Measurements from ENCODE around the gene MRPL18.
"Not testable (repeated sequence)": the region's sequence is repeated elsewhere in the genome, so short reads cannot be mapped to it uniquely, and the experiment has no call there.

The MRPL18 gene

DNA sequence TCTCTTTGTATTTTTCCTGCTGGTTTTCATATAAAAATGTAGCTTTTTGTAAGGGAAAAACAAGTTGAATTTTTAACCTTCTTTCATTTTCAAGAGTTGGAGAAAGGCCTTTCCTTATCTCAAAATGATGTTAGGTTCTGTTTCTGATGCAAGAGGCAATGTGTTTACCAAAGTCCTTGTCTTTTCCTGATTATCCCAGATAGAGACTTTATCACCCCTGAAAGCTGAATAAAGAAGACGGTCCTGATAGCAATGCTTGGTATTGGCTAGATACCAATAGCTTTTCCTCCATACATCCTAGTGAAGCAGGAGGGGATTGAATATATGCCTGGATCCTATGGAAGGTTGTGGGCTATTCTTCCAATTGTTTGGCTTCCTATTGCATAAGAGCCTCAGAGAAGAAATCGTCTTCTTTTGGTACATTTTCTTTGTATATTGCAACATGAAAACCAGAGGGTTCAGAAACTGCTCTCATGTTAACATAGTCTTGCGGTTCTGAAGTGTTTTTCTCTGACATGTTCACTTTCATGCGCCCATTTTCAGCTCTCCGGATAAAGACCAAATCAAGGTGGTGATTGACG is 15.3 kb downstream of the MRPL18 start:
- Histone ChIP-seq H3K4me3 (ENCODE audit: low read depth in 1 of 2, low read length in 2 of 2) (no peak overlapping the region), H3K27ac (ENCODE audit: low read depth, low read length) (no peak overlapping the region), H3K9me3 (ENCODE audit: low read length) (no peaks in the 10 kb centered on the region)

DNA sequence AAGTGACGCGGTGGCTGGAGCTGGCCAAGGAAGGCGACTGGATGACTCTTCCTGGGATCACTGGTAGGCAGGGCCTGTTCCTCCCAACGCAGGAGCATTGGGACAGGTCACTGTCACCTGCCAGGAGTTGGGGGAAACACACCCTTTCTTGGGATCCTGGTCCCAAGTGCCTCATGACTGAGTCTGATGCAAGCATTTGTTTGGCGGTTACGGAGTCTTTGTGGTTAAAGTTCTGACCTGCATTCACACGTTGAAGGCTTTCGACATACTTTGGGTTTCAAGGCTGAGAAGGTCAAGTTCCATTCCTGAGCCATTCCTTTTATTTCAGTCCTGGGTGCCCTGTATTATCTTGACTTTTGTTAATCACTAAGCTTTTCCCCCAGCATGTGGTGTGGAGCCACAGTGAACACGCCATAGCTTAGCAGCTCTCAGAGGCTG is 15.8 kb downstream of the MRPL18 start:
- Histone ChIP-seq H3K9ac (ENCODE audit: low read length) (no peak overlapping the region), H3K4me3 (ENCODE audit: low read depth in 1 of 2, low read length in 2 of 2) (no peak overlapping the region), H3K9me3 (ENCODE audit: low read length) (no peaks in the 10 kb centered on the region), H3K27ac (ENCODE audit: low read depth, low read length) (no peak overlapping the region), H3K36me3 (ENCODE audit: insufficient read depth, low read length) (no peaks in the 10 kb centered on the region), H3K4me1 (ENCODE audit: insufficient read depth, low read length) (no peaks in the 10 kb centered on the region), H3K27me3 (ENCODE audit: control insufficient read depth in 1 of 2, insufficient read depth in 2 of 2, low read length in 2 of 2) (no peaks in the 10 kb centered on the region)

More for the DNA sequence above, 15.3 kb downstream of the MRPL18 start:
- no peaks in the 10 kb centered on the region for H3K36me3 ChIP-seq (ENCODE audit: insufficient read depth, low read length)
- H3K9ac ChIP-seq (ENCODE audit: low read length), result no peak overlapping the region
- H3K27me3 ChIP-seq (ENCODE audit: control insufficient read depth in 1 of 2, insufficient read depth in 2 of 2, low read length in 2 of 2), result no peaks in the 10 kb centered on the region
- H3K4me1 ChIP-seq (ENCODE audit: insufficient read depth, low read length), result no peaks in the 10 kb centered on the region

DNA sequence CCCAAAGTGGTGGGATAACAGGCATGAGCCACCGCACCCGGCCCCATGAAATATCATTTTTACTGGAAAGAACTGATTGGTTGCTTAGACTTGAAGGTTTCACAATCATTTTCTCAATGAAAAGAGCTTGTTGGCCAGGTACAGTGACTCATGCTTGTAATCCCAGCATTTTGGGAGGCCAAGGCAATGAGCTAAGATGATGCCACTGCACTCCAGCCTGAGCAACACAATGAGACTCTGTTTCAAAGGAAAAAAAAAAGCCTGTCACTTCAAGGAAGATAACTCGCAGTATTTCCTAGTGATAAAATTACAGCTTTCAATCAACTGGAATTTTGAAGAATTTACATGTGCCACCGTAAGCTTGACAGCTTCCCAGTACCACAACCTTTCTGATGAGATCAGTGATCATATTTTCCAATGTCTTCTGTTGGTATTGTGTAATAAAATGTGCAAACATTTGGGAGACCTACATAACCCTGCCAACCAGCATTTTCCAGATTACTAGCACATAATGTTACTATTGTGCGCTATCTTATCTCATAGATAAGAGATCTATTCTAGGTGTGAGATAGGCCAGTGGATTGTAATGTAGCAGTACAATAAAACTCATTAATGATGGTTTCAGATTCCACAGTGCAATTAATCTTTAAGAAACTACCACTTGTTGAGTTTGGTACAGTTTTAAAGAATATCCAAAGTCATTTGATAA is 17.0 kb downstream of the MRPL18 start:
- Histone ChIP-seq H3K27me3 (ENCODE audit: control insufficient read depth in 1 of 2, insufficient read depth in 2 of 2, low read length in 2 of 2) (no peaks in the 10 kb centered on the region), H3K9ac (ENCODE audit: low read length) (no peak overlapping the region), H3K9me3 (ENCODE audit: low read length) (no peaks in the 10 kb centered on the region), H3K27ac (ENCODE audit: low read depth, low read length) (no peak overlapping the region), H3K4me3 (ENCODE audit: low read depth in 1 of 2, low read length in 2 of 2) (no peak overlapping the region), H3K36me3 (ENCODE audit: insufficient read depth, low read length) (no peaks in the 10 kb centered on the region), H3K4me1 (ENCODE audit: insufficient read depth, low read length) (no peaks in the 10 kb centered on the region)

DNA sequence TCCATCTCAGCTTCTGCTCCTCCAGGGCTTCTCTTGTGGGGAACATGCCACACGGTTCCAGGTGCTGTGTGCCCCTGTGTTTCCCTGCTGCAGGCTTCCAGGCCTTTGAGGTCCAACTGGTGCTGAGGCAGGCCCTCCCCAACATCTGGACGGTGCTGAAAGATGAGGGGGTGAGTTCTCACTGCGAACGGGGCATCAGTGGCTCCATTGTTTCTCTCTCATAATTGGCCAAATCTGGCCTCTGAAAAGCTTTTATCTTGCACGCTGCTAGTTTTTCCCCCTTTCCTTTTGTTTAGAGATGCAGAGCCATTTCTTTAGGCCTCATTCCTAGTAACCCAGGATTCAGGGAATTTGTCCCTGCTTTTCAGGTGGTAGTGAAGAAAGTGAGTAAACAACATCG is 18.4 kb downstream of the MRPL18 start:
- H3K9me3 ChIP-seq (ENCODE audit: low read length), result no peaks in the 10 kb centered on the region
- H3K27me3 ChIP-seq (ENCODE audit: control insufficient read depth in 1 of 2, insufficient read depth in 2 of 2, low read length in 2 of 2), result no peaks in the 10 kb centered on the region
- H3K36me3 ChIP-seq (ENCODE audit: insufficient read depth, low read length), result no peaks in the 10 kb centered on the region
- H3K4me3 ChIP-seq (ENCODE audit: low read depth in 1 of 2, low read length in 2 of 2), result no peak overlapping the region
- no peaks in the 10 kb centered on the region for H3K4me1 ChIP-seq (ENCODE audit: insufficient read depth, low read length)
- H3K9ac ChIP-seq (ENCODE audit: low read length), result no peak overlapping the region
- no peak overlapping the region for H3K27ac ChIP-seq (ENCODE audit: low read depth, low read length)

DNA sequence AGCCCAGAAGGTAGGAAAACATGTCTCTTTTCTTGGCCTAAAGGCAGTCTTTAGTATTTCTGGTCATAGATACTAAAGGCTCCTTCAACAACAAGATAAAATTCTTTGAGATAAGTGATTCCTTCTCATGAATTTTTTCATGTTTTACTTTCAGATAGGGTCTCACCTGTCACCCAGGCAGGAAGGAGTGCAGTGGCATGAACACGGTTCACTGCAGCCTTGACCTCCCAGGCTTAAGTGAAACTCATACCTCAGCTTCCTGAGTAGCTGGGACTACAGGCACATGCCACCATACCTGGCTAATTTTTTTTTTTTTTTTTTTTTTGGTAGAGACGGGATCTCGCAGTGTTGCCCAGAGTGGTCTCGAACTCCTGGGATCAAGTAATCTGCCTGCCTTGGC is 18.9 kb downstream of the MRPL18 start:
- Histone ChIP-seq H3K4me1 (ENCODE audit: insufficient read depth, low read length) (no peaks in the 10 kb centered on the region), H3K27ac (ENCODE audit: low read depth, low read length) (no peak overlapping the region), H3K36me3 (ENCODE audit: insufficient read depth, low read length) (no peaks in the 10 kb centered on the region), H3K4me3 (ENCODE audit: low read depth in 1 of 2, low read length in 2 of 2) (no peak overlapping the region), H3K9ac (ENCODE audit: low read length) (no peak overlapping the region), H3K9me3 (ENCODE audit: low read length) (no peaks in the 10 kb centered on the region), H3K27me3 (ENCODE audit: control insufficient read depth in 1 of 2, insufficient read depth in 2 of 2, low read length in 2 of 2) (no peaks in the 10 kb centered on the region)

DNA sequence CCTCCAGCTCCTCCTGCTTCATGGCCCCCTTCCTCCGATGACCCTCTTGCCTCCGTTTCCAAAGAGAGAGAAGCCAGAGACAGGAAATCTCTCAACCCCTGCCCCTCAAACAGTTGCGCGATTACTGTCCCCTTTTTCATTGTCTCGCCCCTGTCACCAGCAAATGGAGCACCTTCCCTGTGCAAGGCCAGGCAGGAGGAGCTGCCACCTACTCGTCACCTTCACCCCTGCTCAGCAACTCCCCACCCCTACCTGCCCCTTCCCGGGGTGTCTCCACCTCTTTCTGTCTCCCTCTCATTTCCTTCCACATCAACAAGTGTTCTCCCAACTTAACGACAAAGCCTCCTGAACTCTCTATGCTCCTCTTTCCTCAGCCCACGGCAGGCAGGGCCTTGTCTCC is 23.5 kb downstream of the MRPL18 start:
- no peak overlapping the region for H3K4me3 ChIP-seq (ENCODE audit: low read depth in 1 of 2, low read length in 2 of 2)
- no peaks in the 10 kb centered on the region for H3K9me3 ChIP-seq (ENCODE audit: low read length)
- H3K36me3 ChIP-seq (ENCODE audit: insufficient read depth, low read length), result no peaks in the 10 kb centered on the region
- no peak overlapping the region for H3K9ac ChIP-seq (ENCODE audit: low read length)
- H3K4me1 ChIP-seq (ENCODE audit: insufficient read depth, low read length), result no peaks in the 10 kb centered on the region
- H3K27me3 ChIP-seq (ENCODE audit: control insufficient read depth in 1 of 2, insufficient read depth in 2 of 2, low read length in 2 of 2), result no peaks in the 10 kb centered on the region
- no peak overlapping the region for H3K27ac ChIP-seq (ENCODE audit: low read depth, low read length)

DNA sequence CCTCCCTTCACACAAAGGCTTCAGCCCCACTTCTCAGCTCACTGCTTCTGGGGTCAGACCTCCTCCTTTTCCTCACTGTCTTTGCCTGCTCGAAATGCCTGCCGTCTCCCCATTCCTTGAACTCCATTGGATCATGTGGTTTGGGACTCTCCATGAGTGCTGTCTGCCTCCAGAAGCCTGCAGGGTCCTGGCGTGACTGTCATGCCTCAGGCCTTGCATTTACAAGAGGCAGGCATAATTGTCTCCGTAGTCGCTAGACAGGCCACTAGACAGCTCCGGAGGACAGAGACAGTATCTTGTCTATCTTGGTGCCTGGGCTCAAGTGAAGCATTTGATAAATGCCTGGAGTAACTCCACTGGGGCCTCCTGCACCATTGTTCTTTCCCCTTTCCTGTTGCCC is 25.1 kb downstream of the MRPL18 start:
- Histone ChIP-seq H3K27ac (ENCODE audit: low read depth, low read length) (no peak overlapping the region), H3K9me3 (ENCODE audit: low read length) (no peaks in the 10 kb centered on the region), H3K27me3 (ENCODE audit: control insufficient read depth in 1 of 2, insufficient read depth in 2 of 2, low read length in 2 of 2) (no peaks in the 10 kb centered on the region), H3K36me3 (ENCODE audit: insufficient read depth, low read length) (no peaks in the 10 kb centered on the region), H3K4me1 (ENCODE audit: insufficient read depth, low read length) (no peaks in the 10 kb centered on the region), H3K9ac (ENCODE audit: low read length) (no peak overlapping the region), H3K4me3 (ENCODE audit: low read depth in 1 of 2, low read length in 2 of 2) (no peak overlapping the region)

DNA sequence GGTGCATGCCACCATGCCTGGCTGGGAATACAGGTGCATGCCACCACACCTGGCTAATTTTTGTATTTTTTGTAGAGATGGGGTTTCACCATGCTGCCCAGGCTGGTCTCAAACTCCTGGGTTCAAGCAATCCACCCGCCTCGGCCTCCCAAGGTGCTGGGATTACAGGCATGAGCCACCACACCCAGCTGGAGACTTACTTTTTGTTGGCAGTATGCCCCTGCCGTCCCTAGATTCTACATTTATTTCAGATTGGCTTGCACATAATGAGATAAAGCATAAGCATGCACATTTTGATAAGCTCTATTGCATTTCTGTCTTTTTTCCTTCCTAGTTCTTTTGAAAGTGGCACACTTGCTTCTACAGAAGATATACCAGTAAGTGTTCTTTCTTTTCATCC is 26.5 kb downstream of the MRPL18 start:
- H3K9me3 ChIP-seq (ENCODE audit: low read length); H3K4me1 ChIP-seq (ENCODE audit: insufficient read depth, low read length); H3K27ac ChIP-seq (ENCODE audit: low read depth, low read length); H3K9ac ChIP-seq (ENCODE audit: low read length); H3K27me3 ChIP-seq (ENCODE audit: control insufficient read depth in 1 of 2, insufficient read depth in 2 of 2, low read length in 2 of 2); H3K36me3 ChIP-seq (ENCODE audit: insufficient read depth, low read length); H3K4me3 ChIP-seq (ENCODE audit: low read depth in 1 of 2, low read length in 2 of 2): not testable (repeated sequence)

DNA sequence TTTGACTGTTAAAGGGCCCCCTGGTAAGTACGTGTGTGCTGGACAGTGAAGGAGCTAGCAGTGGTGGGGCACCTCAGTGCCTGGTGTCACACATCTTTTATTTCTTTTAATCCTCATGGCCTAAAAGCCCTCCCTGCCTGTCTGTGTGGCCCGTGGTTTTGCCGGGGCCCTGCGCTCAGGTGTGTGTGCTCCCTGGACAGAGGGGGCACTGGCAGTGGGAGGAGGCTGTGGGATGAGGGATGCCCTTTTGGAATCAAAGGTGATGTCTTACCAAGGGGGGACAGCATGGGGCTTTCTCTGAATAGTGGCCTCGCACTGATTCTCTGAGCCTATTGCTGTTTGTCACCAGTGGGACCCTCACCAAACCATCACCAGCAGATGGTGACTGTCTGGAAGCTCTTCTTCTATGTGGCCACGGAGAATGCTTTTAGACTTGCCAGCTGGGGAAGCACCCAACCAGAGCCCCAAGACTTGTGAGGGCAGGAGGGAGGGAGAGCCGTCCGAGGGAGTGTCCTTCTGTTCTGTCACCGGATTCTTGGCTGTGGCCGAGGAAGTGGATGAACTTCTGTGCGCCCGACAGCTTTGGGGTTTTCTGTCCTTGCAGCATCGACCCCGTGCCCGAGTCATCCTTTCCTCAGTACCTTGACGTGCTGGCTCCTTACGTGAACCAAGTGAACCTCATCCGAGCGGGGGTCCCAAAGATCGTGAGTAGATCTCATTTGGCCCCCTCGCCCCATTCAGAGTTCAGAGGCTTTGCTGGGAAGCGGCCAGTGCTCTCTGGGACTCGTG is 27.9 kb downstream of the MRPL18 start:
- Histone ChIP-seq H3K4me1 (ENCODE audit: insufficient read depth, low read length) (no peaks in the 10 kb centered on the region), H3K36me3 (ENCODE audit: insufficient read depth, low read length) (no peaks in the 10 kb centered on the region), H3K27ac (ENCODE audit: low read depth, low read length) (no peak overlapping the region), H3K4me3 (ENCODE audit: low read depth in 1 of 2, low read length in 2 of 2) (no peak overlapping the region), H3K9me3 (ENCODE audit: low read length) (no peaks in the 10 kb centered on the region), H3K9ac (ENCODE audit: low read length) (no peak overlapping the region), H3K27me3 (ENCODE audit: control insufficient read depth in 1 of 2, insufficient read depth in 2 of 2, low read length in 2 of 2) (no peaks in the 10 kb centered on the region)

DNA sequence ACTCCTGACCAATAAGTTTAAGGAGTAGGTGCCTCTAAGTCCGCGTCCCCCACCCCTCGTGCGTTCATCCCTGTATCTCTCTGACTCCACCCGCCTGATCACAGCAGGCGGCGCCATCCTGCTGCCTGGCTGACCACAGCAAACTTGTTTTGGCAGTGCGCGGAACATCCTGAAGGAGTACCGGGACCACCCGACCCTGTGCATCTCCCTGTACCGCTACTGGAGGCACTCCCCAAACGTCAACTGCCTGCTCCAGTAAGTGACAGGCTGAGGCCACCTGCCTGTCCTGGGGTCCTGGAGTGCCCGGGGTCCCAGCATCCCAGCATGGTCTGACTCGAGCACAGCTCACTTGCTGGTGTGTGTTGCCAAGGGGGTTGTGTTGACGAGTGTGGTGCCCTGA is 28.8 kb downstream of the MRPL18 start:
- Histone ChIP-seq H3K36me3 (ENCODE audit: insufficient read depth, low read length) (no peaks in the 10 kb centered on the region), H3K4me1 (ENCODE audit: insufficient read depth, low read length) (no peaks in the 10 kb centered on the region), H3K4me3 (ENCODE audit: low read depth in 1 of 2, low read length in 2 of 2) (no peak overlapping the region), H3K27ac (ENCODE audit: low read depth, low read length) (no peak overlapping the region), H3K27me3 (ENCODE audit: control insufficient read depth in 1 of 2, insufficient read depth in 2 of 2, low read length in 2 of 2) (no peaks in the 10 kb centered on the region), H3K9ac (ENCODE audit: low read length) (no peak overlapping the region), H3K9me3 (ENCODE audit: low read length) (no peaks in the 10 kb centered on the region)

DNA sequence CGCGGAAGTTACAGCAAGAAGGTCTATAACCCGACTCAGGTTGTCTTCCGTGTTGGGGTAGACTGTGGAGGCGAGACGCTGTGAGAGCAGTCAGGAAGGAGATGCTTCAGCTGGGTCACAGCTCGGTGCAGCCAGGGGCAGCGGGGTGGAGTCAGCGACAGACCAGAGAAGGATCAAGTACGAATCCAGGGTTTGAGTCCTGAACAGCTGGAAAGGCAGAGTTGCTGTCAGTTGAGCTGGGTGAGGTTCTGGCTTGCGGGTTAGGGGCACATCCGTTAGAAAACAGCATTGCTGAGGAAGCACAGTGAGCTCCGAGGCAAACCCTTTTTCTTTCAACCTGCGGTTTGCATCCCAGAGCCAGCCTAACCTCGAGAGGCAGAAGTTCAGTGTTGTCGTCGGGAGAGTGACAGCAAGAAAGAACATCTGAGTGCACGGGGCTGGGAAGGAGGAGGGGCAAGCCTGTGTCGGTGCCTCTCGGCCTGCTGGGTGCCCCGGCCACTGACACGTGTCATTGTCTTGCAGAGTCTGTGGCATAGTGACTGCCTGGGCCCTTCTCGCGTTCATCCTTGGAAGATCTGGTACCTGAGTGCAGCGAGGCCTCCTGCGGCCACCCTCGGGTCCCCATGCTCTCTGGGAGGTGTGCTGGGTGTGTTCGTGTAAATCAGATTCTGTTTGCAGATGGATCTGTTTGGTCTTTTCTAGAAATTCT is 29.8 kb downstream of the MRPL18 start:
- Histone ChIP-seq H3K4me1 (ENCODE audit: insufficient read depth, low read length) (no peaks in the 10 kb centered on the region), H3K9me3 (ENCODE audit: low read length) (no peaks in the 10 kb centered on the region), H3K27me3 (ENCODE audit: control insufficient read depth in 1 of 2, insufficient read depth in 2 of 2, low read length in 2 of 2) (no peaks in the 10 kb centered on the region), H3K9ac (ENCODE audit: low read length) (no peak overlapping the region), H3K4me3 (ENCODE audit: low read depth in 1 of 2, low read length in 2 of 2) (no peak overlapping the region), H3K36me3 (ENCODE audit: insufficient read depth, low read length) (no peaks in the 10 kb centered on the region), H3K27ac (ENCODE audit: low read depth, low read length) (no peak overlapping the region)
